Stimulated activated CD4-positive, alpha-beta T cell treated with anti-CD3 and anti-CD28 coated beads, Interleukin-12 subunit alpha, Interleukin-12 subunit beta, amount 100 ng/mL, for 48 hours (primary cell): ENCODE results near the gene RPL28.

Experiments used
- DNase-seq, 3 donors: peaks; one replicate each; pipeline ENCODE4 v3.0.0-alpha.2; 2020; ENCODE audit warnings: low read depth in 2 of 3, low spot score in 1 of 3

Gene RPL28

GRCh38 chr19:55372316-55373081 lies 13.2 kb upstream of the RPL28 start:
- no peak for DNase-seq

DNA sequence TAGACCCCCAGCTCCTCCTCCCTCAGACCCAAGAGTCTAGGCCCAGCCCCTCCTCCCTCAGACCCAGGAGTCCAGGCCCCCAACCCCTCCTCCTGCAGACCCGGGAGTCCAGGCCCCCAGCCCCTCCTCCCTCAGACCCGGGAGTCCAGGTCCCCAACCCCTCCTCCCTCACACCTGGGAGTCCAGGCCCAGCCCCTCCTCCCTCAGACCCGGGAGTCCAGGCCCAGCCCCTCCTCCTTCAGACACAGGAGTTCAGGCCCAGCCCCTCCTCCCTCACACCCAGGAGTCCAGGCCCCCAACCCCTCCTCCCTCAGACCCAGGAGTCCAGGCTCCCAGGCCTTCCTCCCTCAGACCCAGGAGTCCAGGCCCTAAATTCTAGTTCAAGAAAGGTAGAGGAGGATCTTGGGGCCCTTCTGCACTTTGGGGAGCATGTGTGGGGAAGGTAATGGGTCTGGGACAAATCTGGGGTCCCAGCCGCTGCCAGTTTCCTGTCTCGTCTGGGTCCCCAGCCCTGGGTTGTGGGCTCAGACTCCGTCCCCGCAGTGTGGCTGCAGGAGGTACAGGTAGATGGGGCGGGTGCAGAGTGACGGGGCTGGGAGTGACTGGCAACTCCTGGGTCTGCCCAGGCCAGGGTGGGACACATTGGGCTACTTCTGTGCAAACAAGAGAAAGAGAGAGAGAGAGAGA lies 12.3 kb upstream of the RPL28 start:
- DNase-seq, result no peak

DNA sequence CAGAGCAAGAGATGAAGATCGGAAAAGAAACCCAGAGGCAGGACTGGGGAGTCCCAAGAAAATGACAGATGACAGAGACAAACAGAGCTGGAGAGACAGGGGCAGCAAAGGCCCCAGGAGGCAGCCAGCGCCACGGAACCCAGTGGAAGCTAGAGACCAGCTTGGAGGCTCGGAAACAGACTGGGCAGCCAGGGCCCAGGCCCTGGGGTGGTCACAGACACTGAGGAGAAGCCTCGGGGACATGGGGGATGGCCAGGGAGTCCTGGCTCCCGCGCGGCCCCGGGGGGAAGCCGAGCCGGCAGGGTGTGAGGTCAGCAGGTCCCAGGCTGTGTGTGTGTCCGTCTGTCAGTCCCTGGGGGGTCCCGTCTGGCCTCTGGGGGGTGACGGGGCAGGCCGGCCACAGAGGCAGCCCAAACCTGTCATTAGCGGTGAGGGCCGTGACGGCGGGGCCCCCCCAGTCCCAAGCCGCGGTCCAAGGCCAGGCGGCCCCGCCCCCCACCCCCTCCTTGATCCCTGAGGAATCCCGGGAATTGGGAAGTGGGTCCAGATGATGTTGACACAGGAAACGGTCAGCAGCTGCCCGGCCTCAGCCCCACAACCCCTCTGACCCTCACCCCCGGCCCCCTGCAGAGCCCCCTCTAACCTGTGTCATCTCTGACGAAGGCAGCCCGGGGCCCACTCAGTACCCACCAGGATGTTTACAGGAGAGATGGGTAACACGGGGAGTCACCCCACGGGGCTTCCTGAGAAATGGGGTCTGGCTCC lies 11.6 kb upstream of the RPL28 start:
- DNase-seq, result no peak

DNA sequence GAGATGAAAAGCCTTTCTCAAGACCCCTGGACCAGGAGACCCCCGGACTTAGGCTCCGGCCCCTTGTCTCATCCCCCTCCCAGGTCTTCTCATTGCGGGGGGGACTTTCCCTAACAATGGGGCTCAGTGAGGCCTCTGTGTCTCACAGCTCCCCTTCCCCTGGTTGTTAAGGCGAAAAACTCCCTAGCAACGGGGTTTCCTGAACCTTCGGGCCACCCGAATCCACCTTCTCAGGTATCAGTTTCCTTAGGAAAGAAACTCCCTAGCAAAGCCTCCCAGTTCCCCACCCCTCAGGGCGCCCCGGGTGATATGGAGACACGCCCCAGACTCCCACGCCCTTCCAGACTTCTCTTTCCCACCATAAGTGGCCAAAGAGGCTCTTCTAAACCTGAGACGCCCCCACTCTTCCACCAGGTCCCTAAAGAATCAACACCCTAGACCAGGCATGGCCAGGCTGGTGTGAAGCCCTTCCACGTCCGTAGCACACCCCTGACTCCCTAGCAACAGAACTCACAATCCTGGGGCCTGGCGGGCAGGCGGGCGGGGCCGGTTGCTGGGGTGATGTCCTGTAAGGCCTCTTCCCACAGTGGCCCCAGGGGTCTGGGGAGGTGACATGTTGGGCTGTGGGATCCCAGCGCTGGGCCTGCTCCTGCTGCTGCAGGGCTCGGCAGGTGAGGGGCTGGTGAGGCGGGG lies 9.3 kb upstream of the RPL28 start, which contains the start of gene TMEM190:
Gene TMEM190 (plus strand): TSS at position 586 of the 693 bp plus-strand sequence. CDS start 28 bp downstream, at position 614.
- DNase-seq, result no peak

GRCh38 chr19:55377356-55378131 lies 8.2 kb upstream of the RPL28 start:
- no peak for DNase-seq

GRCh38 chr19:55379174-55379573 lies 6.6 kb upstream of the RPL28 start:
- no peak for DNase-seq

GRCh38 chr19:55382013-55382412 lies 3.7 kb upstream of the RPL28 start:
- no peak for DNase-seq

GRCh38 chr19:55382522-55383054 lies 3.1 kb upstream of the RPL28 start:
- no peak for DNase-seq

DNA sequence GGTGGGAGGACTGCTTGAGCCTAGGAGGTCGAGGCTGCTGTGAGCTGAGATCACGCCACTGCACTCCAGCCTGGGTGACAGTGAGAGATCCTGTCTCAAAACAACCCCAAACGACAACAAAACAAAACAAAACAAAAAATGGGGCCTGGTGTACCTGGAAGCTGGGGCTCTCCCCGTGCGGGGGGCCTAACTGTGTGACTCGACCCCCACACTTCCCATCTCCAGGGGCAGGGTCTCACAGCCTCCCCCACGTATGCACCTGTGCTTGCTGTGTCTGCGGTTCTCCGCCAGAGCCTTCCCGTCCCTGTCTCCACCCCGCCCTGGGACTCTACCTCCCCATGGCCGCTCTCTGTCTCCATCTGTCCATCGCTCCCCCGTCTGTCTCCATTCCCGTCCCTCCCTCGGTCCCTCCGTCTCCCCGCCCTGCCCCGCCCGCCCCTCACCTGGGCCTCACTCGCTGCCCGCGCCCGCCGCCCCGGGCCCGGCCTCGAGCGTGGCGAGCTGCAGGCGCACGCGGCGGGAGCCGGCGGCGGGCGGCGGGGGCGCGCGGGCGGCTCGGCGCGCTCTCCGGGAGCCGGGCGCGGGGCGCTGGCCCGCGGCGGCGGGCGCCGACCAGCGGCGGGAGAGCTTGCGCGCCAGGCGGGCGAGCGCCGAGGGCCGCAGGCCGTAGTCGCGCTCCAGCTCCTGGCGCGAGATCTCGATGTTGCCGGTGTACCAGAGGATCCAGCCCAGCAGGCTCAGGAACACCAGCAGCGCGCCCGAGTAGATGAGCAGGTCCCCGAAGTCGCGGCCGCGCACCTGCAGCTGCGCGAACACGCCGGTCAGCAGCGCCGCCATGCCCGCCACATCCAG lies 2.2 kb upstream of the RPL28 start:
- DNase-seq, result peak in 1 of 3 donors; percentile 38

DNA sequence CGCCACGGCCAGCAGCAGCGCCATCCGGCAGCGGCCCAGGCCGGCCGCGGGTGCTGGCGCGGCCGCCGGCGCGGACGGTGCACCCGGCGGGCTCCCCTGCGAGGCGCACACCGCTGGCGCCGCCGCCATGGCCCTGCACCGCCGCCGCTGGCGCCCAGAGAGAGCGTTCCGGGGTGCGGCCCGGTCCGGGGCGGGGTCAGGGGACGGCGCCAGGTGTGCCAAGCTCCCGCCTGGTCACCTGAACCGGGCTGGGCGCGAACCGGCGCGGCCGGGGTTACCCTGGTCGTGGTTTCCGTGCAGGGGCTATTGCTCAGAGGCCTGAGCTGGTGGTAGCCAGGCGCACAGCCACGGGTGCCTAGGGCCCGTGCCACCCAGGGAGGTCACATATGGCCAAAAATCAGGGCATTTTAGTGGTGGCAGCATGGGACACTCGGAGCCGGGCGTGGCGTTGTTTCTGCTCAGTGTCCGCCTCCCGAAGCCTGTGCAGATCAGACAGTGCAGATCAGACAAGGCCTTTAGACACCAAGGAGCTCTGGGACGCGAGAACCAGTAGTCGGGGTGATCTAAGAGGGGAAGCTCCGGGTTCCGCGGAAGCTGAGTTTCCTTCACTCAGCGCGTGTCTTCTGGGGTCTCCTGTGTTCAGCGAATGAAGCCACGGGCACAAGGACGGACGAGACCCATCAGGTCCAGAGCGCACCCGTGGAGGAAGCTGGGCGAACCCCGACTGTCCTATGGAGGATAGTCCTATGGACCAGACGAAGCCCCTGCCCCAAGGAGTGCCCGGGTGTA lies 1.4 kb upstream of the RPL28 start, which contains the start of gene TMEM238:
Gene TMEM238 (minus strand): TSS at position 162 of the 789 bp plus-strand sequence. CDS start 33 bp downstream, at position 129.
- DNase-seq, result peak in 1 of 3 donors; percentile 38

DNA sequence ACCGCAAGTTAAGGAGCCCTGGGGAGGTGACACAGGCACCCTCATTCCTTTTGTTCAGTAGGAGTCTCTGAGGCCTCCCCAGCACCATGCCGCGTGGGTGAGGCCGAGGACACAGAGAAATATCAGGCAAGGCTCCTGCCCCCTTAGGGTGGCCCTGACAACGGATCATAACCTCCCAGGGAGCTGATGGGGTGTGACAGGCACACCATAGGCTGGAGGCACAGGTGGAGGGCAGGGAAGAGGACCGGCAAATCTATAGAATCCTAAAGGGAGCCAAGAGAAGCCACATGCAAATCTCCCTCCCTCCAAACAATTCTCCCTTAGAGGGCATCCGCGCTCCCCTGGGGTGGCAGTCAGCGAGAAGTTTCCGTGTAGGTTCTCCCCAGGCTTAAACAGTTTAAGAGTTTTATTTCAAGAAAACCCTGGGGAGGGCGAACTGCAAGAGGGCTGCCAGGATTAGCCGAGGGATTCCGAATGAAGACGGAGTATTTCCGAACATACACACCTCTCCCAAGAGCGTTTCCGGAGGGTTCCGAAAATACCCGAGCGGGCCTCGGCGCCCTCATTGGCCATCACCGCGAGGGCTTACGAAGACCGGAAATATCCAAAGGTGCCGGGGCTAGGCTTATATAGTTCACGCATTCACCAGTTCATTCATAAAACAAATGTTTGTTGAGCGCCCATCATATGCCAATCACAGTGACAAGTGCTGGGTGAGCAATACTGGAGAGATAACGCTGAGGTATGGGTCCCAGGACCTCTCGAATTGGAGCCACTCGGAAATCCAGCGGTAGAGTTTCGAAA lies 610 bp upstream of the RPL28 start:
- peak; percentile 92 to 96 (median 93) for DNase-seq

GRCh38 chr19:55386493-55386971 lies 800 bp downstream of the RPL28 start:
- DNase-seq, result no peak

DNA sequence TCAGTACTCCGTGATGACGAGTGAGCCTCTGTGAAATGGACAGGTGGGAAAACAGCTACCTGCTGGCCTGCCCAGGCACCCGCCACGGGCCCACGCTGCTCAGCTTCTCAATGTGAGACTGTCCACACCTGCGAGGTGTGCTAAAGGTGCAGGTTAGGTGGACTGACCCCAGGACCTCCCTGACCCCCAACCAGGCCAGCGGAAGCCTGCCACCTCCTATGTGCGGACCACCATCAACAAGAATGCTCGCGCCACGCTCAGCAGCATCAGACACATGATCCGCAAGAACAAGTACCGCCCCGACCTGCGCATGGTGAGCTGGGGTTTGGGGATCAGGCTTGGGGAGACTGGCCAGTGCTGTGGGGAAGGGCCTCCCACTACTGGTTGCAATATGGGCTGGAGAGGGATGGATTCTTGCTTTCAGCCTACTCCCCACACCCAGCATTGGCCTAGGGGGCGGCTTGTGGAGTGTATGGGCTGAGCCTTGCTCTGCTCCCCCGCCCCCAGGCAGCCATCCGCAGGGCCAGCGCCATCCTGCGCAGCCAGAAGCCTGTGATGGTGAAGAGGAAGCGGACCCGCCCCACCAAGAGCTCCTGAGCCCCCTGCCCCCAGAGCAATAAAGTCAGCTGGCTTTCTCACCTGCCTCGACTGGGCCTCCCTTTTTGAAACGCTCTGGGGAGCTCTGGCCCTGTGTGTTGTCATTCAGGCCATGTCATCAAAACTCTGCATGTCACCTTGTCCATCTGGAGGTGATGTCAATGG lies 2.2 kb downstream of the RPL28 start:
- no peak for DNase-seq

GRCh38 chr19:55389386-55390317 lies 3.9 kb downstream of the RPL28 start:
- DNase-seq, result no peak

DNA sequence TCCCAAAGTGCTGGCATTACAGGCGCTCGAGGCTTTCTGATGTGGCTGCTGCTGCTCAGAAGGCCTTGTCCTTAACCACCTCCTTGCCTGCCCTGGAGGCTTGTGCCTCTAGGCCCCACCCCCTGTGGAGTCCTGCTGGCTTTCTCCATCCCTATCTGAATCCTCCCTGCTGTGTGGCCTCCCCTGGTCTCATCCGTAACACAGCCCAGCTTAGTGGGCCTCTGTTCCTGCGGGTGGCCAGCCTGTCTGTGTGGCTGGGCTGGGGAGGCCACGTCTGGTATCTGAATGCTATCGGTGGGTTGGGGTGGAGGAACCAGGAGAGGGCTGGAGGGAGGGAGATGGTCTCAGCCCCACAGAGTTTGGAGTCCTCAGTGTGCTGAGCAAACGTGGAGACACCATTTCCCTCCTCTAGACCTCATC lies 4.7 kb downstream of the RPL28 start:
- DNase-seq, result no peak
